ENCODE results near the gene TOB1. TPM values are rescaled to one million over a fixed set of nuclear protein-coding genes. Genes with fewer than 3 reads are reported as not detected.

TOB1 gene
- total RNA-seq, 4 donors from 2014 or later, result 28.8 to 79.7 (median 37.0) TPM

- DNase-seq (ENCODE audit: low spot score) (no peak), ATAC-seq (ENCODE audit: low FRiP score) (no peak)
- TF ChIP-seq CTCF (IDR thresholded peaks at IDR 0.05), result no peak
Measured at GRCh38 chr17:50818921-50819657, 47.1 kb downstream of the TOB1 start.

GRCh38 chr17:50818261-50818660 lies 47.9 kb downstream of the TOB1 start:
- ATAC-seq (ENCODE audit: low FRiP score) (no peak), DNase-seq (ENCODE audit: low spot score) (no peak)
- no peak for TF ChIP-seq CTCF (IDR thresholded peaks at IDR 0.05)

- no peak for TF ChIP-seq CTCF (IDR thresholded peaks at IDR 0.05)
Measured at GRCh38 chr17:50817838-50818237, 48.3 kb downstream of the TOB1 start.

GRCh38 chr17:50816771-50817751 lies 49.1 kb downstream of the TOB1 start:
- ATAC-seq (ENCODE audit: low FRiP score), result peak; percentile 52
- DNase-seq (ENCODE audit: low spot score), result no peak
- TF ChIP-seq CTCF (IDR thresholded peaks at IDR 0.05), result peak in 2 of 3 donors; percentile 9 to 20

More at GRCh38 chr17:50817838-50818237, 48.3 kb downstream of the TOB1 start:
- no peak for ATAC-seq (ENCODE audit: low FRiP score)
- DNase-seq (ENCODE audit: low spot score), result no peak

- ATAC-seq (ENCODE audit: low FRiP score), result no peak
Measured at GRCh38 chr17:50816271-50816670, 49.9 kb downstream of the TOB1 start.

DNA sequence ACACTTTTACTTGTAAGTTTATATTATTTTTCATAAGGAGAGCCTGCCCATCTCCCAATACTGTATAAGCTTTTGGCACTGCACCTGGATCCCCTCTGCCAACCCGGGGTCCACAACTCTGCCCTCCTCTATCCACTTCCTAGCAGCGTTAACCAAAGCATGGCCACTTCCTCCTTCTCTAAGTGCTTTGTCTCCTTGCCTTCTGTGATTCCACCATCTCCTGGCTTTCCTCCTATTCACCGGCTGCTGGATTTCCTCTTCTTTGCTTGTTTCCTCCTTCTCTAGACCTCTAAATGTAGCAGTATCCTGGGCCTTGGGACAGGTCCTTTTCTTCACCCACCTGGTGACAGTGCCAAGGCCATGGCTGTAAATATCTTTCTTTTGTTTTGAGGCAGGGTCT lies 50.8 kb downstream of the TOB1 start:
- no peak for DNase-seq (ENCODE audit: low spot score)
- ATAC-seq (ENCODE audit: low FRiP score), result no peak
- TF ChIP-seq CTCF (IDR thresholded peaks at IDR 0.05), result no peak

More at GRCh38 chr17:50816271-50816670, 49.9 kb downstream of the TOB1 start:
- no peak for TF ChIP-seq CTCF (IDR thresholded peaks at IDR 0.05)
- DNase-seq (ENCODE audit: low spot score), result no peak
